NCI-H82 treated with DMSO at 0.1 percent for 48 hours (cell line): Measurements from ENCODE around the gene MOB1A.
A peak's percentile ranks its signal among the peaks of the same experiment; 100 is the strongest.
"Not testable (repeated sequence)": the region's sequence is repeated elsewhere in the genome, so short reads cannot be mapped to it uniquely, and the experiment has no call there.

ENCODE experiments used
- DNase-seq: peaks from one replicate; lab custom pipeline; 2025; ENCODE audit not compliant: unreplicated experiment; lab: John Stamatoyannopoulos, UW

The MOB1A gene

DNA sequence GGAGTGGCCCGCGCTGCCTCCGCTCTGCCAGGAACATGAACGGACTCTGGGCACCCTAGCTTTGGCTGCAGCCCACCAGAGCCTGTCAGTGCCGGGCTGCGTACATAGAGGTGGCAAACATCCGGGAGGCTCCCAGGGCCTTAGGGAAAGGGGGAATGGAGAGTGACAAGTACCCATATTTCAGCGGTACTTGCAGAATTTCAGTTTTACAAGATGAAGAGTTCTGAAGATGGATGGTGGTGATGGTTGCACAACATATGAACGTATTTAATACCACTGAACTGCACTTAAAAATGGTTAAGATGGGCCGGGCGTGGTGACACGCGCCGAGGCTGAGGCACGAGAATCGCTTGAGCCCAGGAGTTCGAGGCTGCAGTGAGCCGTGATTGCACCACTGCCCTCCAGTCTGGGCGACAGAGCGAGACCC, 20.6 kb upstream of the MOB1A start:
- no peak for DNase-seq

DNA sequence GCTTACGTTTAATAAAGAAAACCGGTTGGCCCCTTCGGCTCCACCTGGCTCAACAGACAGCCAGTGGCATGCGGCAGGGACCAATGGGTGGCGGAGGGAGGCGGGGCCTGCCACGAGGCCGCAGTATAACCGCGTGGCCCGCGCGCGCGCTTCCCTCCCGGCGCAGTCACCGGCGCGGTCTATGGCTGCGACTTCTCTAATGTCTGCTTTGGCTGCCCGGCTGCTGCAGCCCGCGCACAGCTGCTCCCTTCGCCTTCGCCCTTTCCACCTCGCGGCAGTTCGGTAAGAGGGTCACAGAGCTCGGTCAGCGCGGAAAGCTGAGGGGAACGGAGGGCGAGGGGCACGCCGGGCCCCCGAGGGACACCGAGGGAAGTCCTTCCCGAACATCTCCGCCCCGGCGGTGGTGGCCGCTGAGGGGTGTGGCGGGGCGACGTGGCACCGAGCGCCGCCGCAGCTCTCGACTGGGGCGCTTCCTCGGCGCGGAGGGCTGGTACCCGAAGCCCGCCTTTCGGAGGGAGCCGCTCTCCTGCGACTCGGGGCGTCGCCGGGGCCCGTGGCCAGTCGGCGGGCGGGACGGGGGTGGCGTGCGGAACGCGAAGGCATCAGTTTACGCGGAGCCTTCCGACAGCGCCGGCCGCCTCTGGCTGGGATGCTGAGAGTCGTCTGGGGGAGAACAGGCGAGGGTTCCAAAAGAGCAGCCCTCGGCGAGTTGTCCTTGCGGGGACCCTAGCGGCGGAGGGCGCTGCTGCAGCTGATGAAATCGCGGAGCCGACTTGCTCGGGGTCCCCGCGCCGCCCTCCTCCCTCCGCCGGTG, 20.0 kb upstream of the MOB1A start, which contains the start of gene MTHFD2:
Gene MTHFD2 (plus strand): TSS at position 155 of the 814 bp plus-strand sequence. CDS start 27 bp downstream, at position 182.
- peak; percentile 94 for DNase-seq

DNA sequence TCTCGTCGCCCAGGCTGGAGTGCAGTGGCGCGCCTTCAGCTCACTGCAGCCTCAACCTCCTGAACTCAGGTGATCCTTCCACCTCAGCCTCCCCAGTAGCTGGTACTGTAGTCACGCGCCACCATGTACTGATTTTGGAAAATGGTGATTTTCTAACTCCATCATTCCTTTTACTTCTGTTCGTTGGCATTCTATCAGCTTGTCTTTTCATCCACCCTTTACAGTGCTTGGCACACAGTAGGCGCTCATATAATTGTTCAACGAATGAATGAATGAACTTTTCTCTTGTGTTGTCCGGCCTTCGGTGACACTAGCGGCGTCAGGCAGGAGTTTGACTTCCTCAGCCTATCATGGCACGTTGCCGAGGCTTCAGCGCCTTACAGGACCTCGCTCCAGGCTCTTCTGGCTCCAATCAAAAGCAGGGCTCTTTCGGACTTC, 19.4 kb upstream of the MOB1A start:
- no peak for DNase-seq

DNA sequence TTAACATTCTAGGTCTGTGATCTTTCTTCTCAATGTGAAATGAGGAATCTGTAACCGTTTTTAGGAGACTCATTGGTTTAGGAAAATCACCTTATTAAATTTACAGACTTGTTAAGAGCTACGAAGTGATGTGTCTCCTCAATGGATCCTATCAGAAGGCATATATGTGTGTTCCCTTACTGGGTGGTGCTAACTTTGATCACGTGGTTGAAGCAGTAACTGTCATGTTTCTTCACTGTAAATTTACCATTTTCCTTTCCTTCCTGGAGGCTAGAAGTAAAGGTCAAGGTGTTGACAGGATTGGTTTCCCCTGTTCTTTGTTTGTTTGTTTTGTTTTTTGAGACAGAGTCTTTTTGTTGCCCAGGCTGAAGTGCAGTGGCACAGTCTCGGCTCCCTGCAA, 18.4 kb upstream of the MOB1A start:
- DNase-seq = no peak

DNA sequence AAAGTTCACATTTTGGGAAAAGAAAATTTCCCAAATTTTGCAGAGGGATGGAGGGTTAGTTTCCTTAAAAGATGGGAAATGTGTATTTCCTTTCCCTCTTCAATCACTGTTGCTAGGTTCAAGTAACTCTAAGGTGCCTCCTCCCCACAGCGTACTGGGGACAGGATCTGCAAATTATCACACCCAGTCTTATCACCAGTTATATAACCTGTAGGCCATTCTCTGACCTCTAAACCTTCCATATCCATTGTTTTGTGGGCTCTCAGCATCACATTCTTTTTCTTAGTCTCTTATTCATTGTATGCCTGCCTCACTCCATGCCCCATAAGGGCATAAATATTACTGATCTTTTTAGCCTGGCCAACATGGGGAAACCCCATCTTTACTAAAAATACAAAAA, 16.1 kb upstream of the MOB1A start:
- no peak for DNase-seq

DNA sequence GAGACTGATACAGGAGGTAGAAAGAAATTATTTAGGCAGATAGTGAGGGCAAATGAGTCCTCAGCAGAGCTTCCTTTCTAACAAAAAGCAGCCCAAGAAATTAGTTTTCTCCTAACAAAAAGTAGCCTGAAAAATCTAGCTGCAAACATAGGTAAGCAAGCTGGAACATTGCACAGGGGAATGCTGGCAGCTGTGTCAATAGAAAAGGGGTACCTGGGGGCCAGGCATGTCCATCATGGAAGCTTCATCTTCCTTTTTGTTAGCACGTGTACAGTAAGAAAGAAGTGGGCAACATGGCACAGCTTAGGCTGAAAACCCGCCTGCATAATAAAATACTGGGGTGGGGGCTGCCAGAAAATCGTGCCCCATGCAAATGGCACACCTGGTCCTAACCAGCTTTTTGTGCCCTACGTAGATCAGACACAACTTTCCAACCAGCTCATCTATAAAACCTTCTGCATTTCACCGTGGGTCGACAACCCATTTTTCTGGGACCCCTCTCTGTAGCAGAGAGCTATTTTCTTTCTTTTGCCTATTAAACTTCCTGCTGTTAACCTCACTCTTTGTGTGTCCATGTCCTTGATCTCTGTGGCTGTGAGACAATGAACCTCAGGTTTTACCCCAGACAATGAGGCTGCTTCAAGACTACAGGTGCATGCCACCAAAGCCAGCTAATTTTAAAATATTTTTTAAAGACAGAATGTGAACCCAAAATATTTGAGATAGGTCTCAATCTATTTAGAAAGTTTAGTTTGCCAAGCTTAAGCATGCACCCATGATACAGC, 13.1 kb upstream of the MOB1A start:
- no peak for DNase-seq

DNA sequence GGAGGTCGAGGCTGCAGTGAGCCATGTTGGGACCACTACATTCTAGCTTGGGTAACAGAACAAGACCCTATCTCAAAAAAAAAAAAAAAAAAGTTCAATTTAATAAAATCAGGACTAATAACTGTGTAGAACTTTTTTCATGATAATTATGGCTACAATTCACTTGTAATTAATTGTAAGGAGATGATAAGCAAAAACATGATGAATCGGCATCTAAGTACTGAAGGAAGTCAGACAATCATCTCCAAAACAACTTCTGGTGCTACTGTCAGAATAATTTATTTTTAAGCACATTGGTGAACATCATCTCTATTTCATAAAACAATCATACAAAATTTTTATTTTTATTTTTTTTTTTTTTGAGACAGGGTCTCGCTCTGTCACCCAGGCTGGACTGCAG, 10.0 kb upstream of the MOB1A start:
- no peak for DNase-seq

DNA sequence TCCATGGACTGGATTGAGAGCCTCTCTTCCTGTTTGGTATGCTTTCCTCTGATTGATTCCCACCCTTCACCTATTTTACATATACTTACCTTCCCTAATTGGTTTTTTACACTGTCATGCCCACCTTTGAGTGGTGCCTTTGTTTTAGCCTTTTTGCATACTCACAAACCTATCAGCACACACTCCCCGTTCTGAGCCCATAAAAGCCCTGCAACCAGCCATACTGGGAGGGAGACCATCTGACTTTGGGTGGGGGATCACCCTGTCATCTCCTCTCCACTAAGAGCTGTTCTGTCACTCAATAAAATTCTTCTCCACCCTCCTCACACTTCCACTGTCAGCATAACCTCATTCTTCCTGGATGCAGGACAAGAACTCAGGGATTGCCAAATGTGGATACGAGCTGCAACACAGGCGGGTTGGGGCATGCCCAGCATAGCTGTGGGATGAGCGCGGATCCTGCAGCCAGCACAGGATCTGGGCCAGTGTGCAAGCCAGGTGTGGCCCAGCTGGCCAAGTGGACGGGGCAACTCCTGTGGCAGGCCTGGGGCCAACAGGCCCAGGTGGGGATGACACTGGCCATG, 9.4 kb upstream of the MOB1A start:
- DNase-seq = no peak

DNA sequence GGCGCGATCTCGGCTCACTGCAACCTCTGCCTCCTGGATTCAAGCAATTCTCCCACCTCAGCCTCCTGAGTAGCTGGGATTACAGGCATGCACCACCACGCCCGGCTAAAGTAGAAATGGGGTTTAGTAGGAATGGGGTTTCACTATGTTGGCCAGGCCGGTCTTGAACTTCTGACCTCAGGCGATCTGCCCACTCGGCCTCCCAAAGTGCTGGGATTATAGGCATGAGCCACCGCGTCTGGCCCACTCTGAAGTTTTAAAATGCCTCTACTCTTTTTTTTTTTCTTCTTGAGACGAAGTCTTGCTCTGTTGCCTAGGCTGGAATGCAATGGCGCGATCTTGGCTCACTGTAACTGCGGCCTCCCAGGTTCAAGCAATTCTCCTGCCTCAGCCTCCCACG, 8.0 kb upstream of the MOB1A start:
- DNase-seq = not testable (repeated sequence)

DNA sequence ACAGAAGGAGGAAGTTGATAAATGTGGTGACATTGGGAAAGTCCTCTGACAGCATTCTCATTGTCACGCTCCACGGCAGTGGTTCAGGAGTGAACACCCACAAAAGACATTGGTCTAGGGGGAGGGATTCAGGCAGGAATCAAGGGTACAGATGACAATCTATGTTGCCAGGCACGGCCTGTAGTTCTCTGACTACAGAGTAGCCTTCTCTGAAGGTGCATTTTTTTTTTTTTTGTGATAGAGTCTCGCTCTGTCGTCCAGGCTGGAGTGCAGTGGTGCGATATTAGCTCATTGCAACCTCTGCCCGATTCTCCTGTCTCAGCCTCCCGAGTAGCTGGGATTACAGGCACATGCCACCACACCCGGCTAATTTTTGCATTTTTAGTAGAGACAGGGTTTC, 7.4 kb upstream of the MOB1A start:
- no peak for DNase-seq

DNA sequence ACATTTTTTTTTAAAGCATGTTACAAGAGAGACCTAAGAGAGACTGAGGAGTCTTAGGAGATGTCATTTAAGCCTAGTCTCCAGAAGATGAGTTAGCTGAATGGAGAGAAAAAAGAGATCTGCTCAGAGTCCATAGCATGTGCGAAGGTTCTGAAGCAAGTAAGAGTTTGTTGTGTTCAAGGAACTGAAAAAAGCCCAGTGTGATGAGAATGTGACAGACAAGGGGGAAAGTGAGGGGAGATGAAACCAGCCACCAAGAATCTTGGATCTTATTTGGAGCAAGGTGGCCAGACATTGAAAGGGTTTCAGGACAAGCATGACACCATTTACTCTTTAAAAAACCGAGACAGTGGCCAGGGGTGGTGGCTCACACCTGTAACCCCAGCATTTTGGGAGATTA, 5.2 kb upstream of the MOB1A start:
- no peak for DNase-seq

DNA sequence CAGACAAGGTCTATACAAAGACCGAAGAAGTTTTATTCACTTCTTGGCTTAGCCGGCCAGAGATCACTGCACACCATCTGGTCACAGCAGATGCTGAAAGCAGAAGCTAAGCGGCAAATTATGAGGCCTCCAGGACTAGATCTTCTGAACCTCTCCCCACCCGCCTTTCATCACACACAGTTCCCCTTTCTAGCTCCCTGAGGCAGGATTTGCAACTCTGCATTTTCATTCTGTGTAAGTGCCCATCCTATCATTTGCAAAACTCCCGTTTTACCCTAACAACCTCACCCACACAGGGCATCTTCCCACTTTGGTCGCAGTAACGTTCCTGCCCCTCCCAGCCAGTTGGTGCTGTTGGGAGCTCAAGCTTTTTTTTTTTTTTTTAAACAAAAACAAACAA, 3.1 kb upstream of the MOB1A start:
- DNase-seq = peak; percentile 98

DNA sequence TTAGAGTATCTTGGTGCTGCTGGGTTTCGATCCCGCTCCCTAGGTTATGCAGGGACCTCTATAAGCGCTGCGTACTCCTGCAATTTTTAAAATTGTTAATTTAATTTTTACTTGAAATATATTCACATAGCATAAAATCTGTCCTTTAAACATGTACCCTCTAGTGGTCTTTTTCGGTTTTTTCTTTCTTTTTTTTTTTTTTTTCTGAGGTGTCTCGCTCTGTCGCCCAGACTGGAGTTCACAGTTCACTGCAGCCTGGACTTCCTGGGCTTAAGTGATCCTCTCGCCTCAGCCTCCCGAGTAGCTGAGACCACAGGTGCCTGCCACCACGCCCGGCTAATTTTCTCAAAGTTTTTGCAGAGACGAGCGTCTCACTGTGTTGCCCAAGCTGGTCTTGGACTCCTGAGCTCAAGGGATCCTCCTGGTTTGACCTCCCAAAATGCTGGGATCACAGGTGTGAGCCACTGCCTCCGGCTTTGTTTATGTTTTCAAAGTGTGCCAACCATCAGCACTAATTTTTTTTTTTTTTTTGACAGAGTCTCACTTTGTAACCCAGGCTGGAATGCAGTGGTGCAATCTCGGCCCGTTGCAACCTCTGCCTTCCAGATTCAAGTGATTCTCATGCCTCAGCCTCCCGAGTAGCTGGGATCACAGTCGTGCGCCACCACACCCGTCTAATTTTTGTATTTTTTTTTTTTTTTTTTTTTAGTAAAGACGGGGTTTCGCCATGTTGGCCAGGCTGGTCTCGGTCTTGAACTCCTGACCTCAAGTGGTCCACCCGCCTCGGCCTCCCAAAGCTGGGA, 585 bp upstream of the MOB1A start:
- DNase-seq = no peak

DNA sequence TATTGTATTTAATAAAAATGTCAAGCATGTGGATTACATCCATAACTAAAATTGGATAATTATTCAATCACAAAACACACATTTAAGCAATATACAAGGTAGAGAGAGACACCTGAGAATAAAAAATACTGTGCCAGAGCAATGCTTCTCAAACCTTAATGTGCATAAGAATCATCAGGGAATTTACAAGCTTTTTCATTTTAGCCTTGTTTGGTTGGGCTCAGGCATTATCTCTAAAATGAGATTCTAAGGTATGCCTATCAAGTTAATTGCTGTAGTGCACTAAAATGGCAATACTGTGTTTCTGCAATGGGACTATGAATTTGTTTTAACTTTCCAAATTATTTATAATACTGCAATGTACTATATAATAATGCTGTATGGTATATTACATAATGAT, 983 bp downstream of the MOB1A start:
- DNase-seq = no peak

DNA sequence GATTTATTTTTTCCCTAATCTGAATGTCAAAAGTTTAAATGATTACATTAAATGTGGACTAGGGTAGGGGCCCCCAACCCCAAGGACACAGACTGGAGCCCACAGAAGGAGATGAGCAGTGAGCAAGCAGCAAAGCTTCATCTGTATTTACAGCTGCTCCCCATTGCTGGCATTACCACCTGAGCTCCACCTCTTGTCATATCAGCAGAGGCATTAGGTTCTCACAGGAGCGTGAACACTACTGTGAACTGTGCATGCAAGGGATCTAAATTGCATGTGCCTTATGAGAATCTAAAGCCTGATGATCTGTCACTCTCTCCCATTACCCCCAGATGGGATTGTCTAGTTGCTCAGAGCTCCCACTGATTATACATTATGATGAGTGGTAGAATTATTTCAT, 3.8 kb downstream of the MOB1A start:
- DNase-seq = no peak

DNA sequence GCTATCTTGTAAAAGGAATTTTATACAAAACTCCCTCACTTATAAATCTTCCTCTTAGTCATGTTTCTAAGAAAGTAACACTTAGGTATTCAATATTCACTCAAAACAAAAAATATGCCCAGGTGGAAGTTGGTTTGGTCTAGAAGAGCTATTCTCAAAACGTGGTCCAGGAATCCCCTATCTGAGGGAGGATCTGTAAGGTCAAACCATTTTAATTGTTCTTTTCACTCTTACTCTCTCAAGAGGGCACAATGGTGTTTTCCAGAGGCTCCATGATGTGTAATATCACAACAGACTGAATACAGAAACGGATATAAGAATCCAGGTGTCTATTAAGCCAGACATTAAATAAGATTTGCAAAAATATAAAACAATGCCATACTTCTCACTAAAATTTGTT, 9.9 kb downstream of the MOB1A start:
- DNase-seq = no peak

DNA sequence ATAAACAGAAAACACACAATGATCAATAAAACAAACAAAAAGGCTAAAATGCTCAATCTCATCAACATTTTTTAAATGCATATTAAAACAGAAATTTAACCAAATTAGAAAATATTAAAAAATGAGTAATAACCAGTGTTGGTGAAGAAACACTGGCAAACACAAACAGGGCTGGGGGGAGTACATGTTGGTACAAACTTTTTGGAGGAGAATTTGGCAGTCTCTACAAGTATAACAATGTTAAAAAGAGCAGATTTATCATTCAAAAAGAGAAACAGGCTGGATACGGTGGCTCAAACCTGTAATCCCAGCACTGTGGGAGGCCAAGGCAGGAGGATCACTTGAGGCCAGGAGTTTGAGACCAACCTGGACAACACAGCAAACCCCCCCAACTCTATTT, 13.9 kb downstream of the MOB1A start:
- DNase-seq = no peak

DNA sequence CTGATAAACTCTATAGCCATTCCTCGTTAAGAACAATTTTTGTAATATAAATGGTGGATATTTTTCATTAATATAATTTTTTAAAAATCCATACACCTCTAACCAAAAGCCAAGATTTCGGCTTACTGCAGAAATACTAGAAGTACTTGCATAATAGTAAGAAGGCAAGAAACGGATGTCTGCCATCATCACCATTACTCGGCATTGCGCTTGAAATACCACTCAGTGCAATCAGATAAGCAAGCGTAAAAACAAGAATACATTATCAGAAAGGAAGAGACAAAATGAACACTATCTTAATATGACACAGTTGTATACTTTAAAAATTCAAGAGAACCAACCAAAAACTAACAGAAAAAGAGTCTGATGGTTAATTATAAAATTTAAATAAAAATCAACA, 15.7 kb downstream of the MOB1A start:
- no peak for DNase-seq

DNA sequence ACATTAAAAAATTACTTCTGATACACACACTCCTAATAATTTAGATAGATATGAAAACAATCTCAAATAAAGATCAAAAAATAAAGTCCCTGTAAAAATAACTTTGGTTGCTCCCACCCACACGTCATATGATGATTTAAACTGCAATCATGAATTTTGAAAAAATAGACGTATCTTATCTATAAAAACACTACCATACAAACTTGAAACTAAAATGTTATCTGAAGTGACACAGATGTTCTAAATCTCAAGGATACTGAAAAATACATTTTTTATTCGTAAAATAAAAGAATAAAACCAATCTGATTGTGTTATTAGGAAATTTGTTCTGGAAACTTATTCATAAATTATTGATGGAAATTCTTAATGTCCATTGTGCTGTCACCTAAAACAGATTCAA, 22.8 kb downstream of the MOB1A start:
- DNase-seq = no peak

DNA sequence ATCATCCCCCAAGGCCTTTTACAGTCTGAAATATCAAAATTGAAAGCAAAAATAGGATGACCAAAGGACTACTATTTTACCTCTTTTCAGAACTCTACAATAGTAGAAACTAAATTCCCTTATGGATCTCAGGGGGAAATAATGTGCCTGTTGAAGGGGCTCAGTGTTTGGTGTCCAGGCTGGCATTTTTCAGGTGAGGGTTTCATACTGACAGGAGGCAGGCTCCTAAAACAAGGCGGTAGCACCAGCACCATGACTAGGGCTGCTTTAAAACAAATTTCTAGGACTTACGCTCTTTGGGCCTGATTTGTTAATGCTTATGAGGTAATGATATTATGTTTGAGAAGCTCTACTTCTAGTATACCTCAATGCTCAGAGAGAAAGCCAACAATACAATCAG, 25.7 kb downstream of the MOB1A start:
- no peak for DNase-seq
